Dermis blood vessel endothelial cell (primary cell): ENCODE data around the gene OR1I1. TPM values are rescaled to one million over a fixed set of nuclear protein-coding genes. Genes with fewer than 3 reads are reported as not detected.

Experiments used
- DNase-seq: peaks from one replicate; pipeline ENCODE4 v3.0.0; 2010
- total RNA-seq: library from RNA; depleted of rRNA; stranded (reverse); fragments of >200 nt; gene quantifications from 2 replicates; pipeline ENCODE4 v1.2.3, GENCODE V29; 2014

The OR1I1 gene
- total RNA-seq, 1 donor from 2014 or later = not detected

GRCh38 chr19:15098460-15098859 is 16.4 kb downstream of the OR1I1 start:
- DNase-seq = no peak

DNA sequence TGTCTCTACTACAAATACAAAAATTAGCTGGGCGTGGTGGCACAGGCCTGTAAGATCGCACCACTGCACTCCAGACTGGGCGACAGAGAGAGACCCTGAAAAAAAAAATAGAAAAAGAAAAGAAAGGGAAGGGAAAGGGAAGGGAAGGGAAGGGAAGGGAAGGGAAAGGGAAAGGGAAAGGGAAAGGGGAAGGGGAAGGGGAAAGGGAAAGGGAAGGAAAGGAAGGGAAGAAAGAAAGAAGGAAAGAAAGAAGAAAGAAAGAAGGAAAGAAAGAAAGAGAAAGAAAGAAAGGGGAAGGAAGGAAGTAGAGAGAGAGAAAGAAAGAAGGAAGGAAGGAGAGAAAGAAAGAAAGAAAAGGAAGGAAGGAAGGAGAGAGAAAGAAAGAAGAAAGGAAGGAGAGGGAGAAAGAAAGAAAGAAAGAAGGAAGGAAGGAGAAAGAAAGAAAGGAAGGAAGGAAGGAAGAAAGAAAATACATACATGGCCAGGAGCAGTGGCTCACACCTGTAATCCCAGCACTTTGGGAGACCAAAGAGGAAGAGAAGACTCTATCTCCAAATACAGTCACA is 17.1 kb downstream of the OR1I1 start:
- no peak for DNase-seq

- peak; percentile 83 for DNase-seq
Observed at GRCh38 chr19:15101479-15102082, 19.6 kb downstream of the OR1I1 start.

GRCh38 chr19:15104003-15104402 is 22.0 kb downstream of the OR1I1 start:
- DNase-seq = no peak

- no peak for DNase-seq
Observed at GRCh38 chr19:15104411-15104810, 22.4 kb downstream of the OR1I1 start.

DNA sequence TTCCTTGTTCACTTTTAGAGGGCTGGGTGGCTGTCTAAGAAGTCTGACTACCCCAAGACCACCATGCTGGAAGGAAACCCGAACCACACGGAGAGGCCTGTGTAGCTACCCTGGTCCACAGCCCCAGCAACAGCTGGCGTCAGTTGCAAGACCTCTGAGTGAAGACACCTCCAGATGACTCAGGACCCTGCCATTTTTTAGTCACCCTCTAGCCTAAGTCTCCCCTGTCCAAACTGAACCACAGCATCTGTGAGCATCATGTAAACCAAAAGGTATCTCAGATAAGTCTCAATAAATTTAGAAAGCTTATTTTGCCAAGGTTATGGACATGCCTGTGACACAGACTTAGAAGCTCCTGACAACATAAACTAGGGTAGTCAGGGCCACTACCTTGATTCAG is 23.0 kb downstream of the OR1I1 start:
- DNase-seq = no peak

- DNase-seq = peak; percentile 62
Observed at GRCh38 chr19:15107061-15108010, 25.3 kb downstream of the OR1I1 start, which contains the start of gene SYDE1. TSS of gene SYDE1 (plus strand) at chr19:15107401. CDS start at chr19:15107434, 33 bp downstream.

DNA sequence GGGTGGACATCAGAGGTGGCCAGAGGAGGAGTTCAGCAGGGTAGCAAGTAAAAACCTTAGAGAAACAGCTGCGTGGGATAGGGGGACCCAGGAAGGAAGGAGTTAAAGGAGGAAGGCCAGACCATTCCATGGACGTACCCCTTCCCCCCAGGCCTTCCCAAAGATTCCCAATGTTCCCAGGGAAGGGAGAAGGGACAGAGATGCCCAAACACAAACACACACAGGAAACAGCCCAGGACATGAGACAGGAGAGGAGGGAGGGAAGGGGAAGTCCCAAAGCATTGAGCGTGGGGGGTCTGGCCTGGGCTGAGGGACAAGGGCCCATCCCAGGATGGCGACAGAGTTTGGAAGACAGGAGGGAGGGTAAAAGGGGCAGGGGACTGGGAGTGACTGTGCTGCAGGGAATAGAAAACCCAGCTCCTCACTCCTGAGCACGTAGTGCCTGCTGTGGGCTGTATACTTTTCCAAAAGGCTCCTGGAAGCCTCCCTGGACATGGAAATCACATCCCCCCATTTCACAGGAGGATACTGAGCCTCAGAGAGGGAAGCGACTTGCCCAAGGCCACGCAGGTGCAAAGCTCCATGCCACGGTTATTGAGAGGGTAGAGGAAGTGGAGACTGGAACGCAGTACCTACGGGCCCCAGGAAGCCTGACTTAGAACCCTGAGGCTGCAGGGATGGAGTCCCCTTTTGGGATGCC is 26.3 kb downstream of the OR1I1 start:
- peak; percentile 17 for DNase-seq

- no peak for DNase-seq
Observed at GRCh38 chr19:15108845-15109767, 27.1 kb downstream of the OR1I1 start.

DNA sequence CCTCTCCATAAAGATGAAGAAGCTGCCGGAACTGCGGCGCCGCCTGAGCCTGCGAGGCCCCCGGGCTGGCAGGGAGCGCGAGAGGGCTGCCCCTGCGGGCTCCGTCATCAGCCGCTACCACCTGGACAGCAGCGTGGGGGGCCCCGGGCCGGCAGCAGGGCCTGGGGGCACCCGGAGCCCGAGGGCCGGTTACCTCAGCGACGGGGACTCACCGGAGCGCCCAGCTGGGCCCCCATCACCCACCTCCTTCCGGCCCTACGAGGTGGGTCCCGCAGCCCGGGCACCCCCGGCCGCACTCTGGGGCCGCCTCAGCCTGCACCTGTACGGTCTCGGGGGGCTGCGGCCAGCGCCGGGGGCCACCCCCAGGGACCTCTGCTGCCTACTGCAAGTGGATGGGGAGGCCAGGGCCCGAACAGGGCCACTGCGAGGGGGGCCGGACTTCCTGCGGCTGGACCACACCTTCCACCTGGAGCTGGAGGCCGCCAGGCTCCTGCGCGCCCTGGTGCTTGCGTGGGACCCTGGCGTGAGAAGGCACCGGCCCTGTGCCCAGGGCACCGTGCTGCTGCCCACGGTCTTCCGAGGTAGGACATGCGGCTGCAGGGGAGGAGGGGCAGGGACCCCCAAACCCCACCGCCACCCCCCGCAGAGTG is 27.9 kb downstream of the OR1I1 start:
- DNase-seq = no peak

- no peak for DNase-seq
Observed at GRCh38 chr19:15110418-15110815, 28.4 kb downstream of the OR1I1 start.

DNA sequence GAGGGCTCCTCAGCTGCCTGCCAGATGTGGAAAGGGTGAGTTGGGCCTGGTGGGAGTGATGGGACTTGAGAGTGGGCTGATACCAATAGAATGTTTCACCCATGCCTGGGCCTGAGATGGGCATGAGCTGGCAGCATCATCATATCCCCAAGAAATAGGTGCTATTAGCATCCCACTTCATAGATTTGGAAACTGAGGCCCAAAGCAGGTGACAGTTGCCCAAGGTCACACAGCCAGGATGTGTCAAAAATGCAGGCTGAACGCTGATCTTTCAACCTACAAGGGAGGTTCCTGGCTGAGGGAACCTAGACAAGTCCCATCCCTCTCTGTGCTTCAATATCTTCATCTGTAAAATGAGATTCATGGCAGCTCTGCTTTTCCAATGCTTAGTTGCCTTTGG is 29.7 kb downstream of the OR1I1 start:
- no peak for DNase-seq

DNA sequence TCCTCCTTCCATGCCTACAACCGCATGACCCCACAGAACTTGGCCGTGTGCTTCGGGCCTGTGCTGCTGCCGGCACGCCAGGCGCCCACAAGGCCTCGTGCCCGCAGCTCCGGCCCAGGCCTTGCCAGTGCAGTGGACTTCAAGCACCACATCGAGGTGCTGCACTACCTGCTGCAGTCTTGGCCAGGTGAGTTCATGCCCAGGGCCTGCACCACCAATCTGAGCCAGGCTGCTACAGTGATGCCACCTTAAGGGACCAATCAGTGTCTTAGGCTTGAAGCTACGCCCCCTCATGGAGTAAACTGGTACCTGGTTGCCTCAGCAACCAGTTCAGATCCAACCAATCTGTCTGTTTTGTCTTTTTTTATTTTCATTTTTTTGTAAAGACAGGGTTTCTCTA is 30.4 kb downstream of the OR1I1 start:
- peak; percentile 27 for DNase-seq

DNA sequence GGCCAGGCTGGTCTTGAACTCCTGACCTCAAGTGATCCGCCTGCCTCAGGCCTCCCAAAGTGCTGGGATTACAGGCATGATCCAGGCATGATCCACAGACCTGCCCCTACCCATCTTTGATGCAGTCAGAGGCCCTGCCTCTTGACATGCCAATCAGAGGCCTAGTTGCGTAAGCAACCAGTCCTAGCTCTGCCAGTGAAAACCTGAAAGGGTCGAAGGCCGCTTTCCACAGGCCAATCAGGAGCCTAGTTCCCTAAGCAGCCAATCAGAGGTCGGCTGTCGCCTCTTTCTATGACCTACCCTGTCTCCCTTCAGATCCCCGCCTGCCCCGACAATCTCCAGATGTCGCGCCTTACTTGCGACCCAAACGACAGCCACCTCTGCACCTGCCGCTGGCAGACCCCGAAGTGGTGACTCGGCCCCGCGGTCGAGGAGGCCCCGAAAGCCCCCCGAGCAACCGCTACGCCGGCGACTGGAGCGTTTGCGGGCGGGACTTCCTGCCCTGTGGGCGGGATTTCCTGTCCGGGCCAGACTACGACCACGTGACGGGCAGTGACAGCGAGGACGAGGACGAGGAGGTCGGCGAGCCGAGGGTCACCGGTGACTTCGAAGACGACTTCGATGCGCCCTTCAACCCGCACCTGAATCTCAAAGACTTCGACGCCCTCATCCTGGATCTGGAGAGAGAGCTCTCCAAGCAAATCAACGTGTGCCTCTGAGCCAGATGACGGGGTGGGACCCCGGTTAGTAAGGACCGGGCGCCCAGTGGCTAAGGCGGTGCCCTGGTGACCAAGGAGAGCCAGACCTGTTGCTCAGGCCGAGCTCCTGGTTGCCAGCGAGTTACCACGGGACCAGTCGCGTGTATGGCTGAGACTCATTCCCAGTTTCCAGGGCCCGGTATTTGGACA is 31.5 kb downstream of the OR1I1 start:
- DNase-seq = no peak

DNA sequence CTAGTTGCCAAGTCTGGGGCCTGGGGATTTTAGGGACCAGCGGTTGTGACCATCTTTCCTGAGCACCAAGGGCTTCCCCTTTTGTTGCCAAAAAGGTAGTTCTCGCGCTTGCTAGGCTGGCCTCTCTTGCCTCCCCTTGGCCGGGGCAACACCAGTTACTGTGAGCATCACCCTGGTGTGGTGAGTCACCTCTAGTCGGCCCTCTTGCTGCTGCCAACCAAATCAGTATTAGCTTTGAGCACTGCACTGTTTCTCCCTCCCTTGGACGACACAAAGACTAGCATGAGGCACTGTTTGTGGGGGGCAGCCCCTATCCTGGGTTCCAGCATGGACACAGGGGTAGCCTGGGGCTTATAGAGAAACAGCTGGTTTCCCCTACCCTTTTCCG is 32.1 kb downstream of the OR1I1 start:
- peak; percentile 21 for DNase-seq

- DNase-seq = peak; percentile 46
Observed at GRCh38 chr19:15115080-15115479, 33.1 kb downstream of the OR1I1 start.

DNA sequence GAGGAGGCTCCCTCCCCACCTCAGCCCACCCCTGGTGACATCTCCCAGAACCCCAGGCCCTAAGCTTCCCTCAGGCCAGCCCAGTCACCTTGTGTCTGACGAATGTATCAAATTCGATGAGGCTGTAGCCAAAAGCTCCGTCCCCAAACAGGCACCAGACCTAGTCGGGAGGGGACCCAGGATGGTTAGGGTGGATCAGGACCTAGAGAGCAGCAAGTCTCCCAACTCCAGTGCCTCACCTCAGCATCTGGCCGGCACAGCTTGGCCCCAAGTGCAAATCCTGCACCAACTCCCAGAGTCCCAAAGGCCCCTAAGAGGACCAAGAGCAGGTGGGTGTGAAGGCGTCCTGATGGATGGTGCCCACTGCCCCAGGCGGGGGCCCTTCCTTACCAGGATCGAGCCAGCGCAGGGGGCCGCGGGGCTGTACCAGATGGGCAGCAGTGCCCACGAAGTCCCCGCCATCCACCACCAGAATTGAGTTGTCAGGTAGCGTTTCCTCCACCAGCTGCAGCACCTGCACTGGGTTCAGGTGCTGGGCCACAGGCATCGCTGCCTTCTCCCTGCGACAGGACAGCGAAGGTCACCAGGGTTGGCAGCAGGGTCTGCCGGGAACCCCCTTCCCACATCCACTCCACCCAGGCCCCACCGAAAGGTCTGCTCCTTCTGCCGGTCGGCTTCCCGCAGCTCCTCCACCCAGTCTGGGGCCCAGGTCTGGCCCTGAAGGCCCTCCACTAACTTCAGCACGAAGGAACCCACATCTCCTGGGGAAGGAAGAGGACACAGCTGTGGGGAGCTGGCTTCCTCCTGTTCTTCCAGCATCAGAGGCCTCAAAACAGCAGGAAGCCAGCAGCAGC is 34.0 kb downstream of the OR1I1 start:
- DNase-seq = no peak

- DNase-seq = no peak
Observed at GRCh38 chr19:15116856-15117255, 34.8 kb downstream of the OR1I1 start.

DNA sequence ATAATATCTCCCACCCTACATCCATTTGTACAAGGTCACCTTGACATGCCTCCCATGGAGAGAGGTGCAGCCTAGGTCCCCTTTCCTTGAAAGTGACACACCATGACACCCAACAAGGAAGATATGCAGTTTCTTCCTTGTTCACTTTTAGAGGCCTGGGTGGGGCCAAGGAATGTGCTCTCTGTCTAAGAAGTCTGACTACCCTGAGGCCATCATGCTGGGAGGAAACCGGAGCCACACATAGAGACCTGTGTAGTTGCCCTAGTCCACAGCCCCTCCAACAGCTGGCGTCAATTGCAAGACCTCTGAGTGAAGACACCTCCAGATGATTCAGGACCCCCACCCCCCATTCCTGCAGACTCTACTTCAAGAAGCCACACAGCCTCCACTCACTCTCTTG is 36.2 kb downstream of the OR1I1 start:
- DNase-seq = no peak
